GM19025 (cell line): ENCODE measurements around the gene HTR3D.
"Not testable (repeated sequence)": the region's sequence is repeated elsewhere in the genome, so short reads cannot be mapped to it uniquely, and the experiment has no call there.

Experiments
- ATAC-seq: cut with Tn5 transposase; IDR thresholded peaks from one replicate; pipeline ENCODE4 v1.9.1; 2021; ENCODE audit warnings: mild to moderate bottlenecking, low read depth, moderate library complexity; ENCODE audit not compliant: unreplicated experiment

The HTR3D gene

DNA sequence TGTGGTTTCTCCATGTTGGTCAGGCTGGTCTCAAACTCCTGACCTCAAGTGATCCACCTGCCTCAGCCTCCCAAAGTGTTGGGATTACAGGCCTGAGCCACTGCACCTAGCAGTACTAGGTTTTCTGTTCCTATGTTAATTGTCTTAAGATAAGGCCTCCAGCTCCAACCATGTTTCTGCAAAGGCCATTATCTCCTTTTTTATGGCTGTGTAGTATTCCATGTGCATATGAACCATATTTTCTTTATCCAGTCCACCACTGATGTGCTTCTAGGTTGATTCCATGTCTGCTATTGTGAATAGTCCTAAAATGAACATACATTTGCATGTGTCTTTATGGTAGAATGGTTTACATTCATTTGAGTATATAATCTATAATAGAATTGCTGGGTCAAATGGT is 31.1 kb downstream of the HTR3D start:
- no peak for ATAC-seq

DNA sequence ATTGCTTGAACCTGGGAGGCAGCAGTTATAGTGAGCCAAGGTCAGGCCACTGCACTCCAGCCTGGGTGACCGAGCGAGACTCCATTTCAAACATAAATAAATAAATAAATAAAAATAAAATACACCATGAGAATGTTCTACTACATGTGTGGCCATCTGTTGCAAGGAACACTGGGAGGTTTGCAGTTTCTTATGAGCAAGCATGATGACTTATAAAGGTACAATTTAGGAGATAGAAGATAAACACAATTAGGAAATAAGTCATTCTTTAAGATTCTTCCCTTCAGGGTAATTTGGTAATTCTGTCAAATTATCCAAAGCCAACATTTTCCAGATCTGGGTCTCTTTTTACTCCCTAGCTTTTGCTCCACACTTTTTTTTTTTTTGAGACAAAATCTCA is 34.7 kb downstream of the HTR3D start:
- no peak for ATAC-seq

DNA sequence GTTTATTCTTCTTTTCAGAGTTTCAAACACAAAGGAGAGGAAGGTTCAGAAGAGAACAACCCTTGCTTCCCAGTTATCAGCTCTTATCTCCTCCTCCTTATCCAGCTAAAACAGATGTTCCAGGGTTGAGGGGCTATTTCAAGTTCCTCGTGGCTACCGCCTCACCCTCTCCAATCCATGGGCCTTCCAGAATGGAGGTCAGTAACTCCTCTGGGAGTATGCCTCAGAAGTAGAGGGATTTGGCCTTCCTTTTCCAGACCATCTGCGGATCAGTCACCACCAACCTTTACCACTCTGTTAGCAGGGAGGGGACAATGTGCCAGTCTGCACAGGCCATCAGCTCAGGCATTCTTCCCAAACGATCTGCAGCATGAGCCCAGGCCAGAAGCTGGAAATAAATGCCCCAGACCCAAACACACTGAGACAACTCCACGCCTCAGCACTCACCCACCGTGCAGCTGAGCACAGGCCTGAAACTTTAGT is 36.1 kb downstream of the HTR3D start:
- ATAC-seq = no peak

GRCh38 chr3:184068344-184068743 is 36.8 kb downstream of the HTR3D start:
- no peak for ATAC-seq

- ATAC-seq = not testable (repeated sequence)
Measured at GRCh38 chr3:184071142-184071541, 39.6 kb downstream of the HTR3D start.

- ATAC-seq = no peak
Measured at GRCh38 chr3:184073621-184074020, 42.1 kb downstream of the HTR3D start.

DNA sequence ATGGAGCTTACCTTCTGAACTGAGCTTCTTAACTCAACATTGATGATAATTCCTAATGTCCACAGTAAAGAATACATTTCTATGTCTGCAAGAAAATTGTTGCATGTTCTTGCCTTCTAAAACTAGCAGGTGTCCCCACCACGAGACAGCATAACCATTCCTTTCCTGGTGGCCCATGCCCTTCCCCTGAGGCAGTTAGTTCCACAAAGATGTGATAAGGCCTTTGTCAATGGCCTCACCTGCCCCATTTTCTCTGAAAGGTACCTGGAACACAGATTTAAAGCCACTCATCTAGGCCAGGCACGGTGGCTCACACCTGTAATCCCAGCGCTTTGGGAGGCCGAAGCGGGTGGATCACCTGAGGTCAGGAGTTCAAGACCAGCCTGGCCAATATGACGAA is 44.4 kb downstream of the HTR3D start:
- no peak for ATAC-seq

GRCh38 chr3:184077881-184078280 is 46.3 kb downstream of the HTR3D start:
- no peak for ATAC-seq

DNA sequence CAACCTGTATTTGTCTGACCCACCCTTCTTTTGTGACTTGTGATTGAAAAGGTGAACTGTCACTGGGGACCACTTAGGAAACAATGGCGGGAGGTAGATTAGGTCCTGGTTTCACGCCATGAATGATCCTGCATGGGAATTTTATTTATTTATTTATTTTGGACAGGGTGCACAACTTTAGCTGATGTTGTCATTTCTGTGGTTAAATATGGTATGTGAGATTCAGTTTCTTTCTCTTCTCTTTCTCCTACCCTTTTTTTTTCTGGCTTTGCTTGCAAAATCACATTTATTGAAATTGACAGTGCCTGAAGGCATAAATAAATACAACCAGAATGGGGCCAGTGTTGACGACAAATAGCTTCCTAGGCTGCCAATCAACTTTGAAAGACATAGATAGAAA is 47.3 kb downstream of the HTR3D start:
- ATAC-seq = no peak

- ATAC-seq = no peak
Measured at GRCh38 chr3:184081116-184081830, 49.7 kb downstream of the HTR3D start.

GRCh38 chr3:184082034-184082433 is 50.5 kb downstream of the HTR3D start:
- no peak for ATAC-seq

GRCh38 chr3:184082465-184082864 is 50.9 kb downstream of the HTR3D start:
- ATAC-seq = no peak

GRCh38 chr3:184085389-184085852 is 53.9 kb downstream of the HTR3D start:
- ATAC-seq = no peak
